ENCODE measurements around the gene ZNF438.

ZNF438 gene

GRCh38 chr10:30813872-30814481 is 217.7 kb downstream of the ZNF438 start:
- H3K27ac ChIP-seq: no peak overlapping the region
- no peak overlapping the region for H3K4me3 ChIP-seq (ENCODE audit: low read depth, low read length)
- H3K9me3 ChIP-seq (ENCODE audit: severe bottlenecking): no peaks in the 10 kb centered on the region
- H3K36me3 ChIP-seq: no peaks in the 10 kb centered on the region
- TF ChIP-seq CTCF (IDR thresholded peaks at IDR 0.05; ENCODE audit: low read depth, low read length): no peak
- H3K27me3 ChIP-seq (ENCODE audit: insufficient read depth, low read depth, severe bottlenecking): no peaks in the 10 kb centered on the region
- no peak for DNase-seq

DNA sequence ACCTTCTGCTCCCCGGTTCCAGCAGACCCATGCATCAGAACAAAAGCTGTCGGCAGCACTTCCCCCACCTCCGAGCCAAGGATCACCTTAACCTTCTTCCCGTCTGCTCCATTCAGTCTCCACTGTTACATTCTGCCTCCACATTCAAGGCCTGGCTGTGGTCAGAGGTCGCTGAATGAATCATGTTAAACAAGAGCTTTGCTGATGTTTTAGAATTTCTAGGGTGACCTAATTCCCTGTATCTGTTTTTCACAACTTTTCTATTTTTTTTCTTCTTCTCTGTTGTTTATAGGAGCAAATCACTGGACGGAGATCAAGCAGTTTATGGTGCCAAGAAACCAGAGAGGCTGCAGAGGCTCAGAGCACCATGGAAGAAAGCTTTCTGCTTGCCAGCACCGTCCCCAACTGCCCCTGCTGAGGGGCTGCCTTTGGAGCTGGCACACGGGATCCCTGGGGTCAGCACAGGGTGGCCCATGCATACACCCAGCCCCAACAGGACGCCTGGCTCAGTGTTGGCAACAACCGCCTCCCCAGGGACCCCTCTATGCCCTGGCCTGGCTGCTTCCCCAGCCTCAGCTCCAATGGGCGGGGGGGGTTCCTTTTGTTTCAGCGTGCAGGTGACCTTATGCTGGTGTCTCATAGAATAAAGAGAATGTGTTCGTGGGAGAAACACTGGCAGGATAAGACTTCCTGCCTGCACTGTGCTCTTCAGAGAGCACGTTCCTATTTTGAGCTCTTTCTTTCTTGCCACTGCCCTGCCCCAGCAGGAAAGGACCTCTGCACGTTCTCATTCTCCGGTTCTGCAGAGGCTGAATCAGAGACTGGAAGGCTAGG is 219.4 kb downstream of the ZNF438 start:
- no peaks in the 10 kb centered on the region for H3K27me3 ChIP-seq (ENCODE audit: insufficient read depth, low read depth, severe bottlenecking)
- TF ChIP-seq CTCF (IDR thresholded peaks at IDR 0.05; ENCODE audit: low read depth, low read length): no peak
- H3K27ac ChIP-seq: no peak overlapping the region
- H3K36me3 ChIP-seq: no peaks in the 10 kb centered on the region
- H3K9me3 ChIP-seq (ENCODE audit: severe bottlenecking): no peaks in the 10 kb centered on the region
- no peak for DNase-seq
- no peak overlapping the region for H3K4me3 ChIP-seq (ENCODE audit: low read depth, low read length)

- no peak for TF ChIP-seq CTCF (IDR thresholded peaks at IDR 0.05; ENCODE audit: low read depth, low read length)
Observed at GRCh38 chr10:30811276-30812017, 220.2 kb downstream of the ZNF438 start.

DNA sequence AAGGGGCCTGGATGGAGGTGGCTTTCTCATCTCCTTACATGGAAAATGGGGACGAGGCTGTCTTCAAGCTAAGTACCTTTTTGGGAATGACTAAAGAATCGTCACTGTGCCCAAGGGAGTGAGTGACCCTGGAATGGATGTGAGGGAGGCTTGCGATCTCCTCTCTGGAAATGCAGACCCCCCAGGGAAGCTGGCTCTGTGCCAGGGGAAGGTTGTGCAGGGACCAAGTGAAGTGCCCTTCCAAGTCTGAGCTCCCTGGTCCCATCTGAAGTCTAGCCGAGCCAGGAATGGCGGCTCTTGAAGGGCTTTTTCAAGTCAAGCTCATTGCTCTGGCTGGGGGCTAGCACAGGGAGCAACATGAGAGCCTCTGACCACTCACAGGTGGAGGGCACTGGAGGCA is 221.2 kb downstream of the ZNF438 start:
- H3K9me3 ChIP-seq (ENCODE audit: severe bottlenecking): no peaks in the 10 kb centered on the region
- no peaks in the 10 kb centered on the region for H3K27me3 ChIP-seq (ENCODE audit: insufficient read depth, low read depth, severe bottlenecking)
- no peak for TF ChIP-seq CTCF (IDR thresholded peaks at IDR 0.05; ENCODE audit: low read depth, low read length)
- H3K27ac ChIP-seq: no peak overlapping the region
- H3K36me3 ChIP-seq: no peaks in the 10 kb centered on the region
- no peak overlapping the region for H3K4me3 ChIP-seq (ENCODE audit: low read depth, low read length)
- DNase-seq: no peak

More at GRCh38 chr10:30811276-30812017, 220.2 kb downstream of the ZNF438 start:
- Histone ChIP-seq H3K9me3 (ENCODE audit: severe bottlenecking) (no peaks in the 10 kb centered on the region), H3K4me3 (ENCODE audit: low read depth, low read length) (no peak overlapping the region), H3K27me3 (ENCODE audit: insufficient read depth, low read depth, severe bottlenecking) (no peaks in the 10 kb centered on the region), H3K27ac (no peak overlapping the region), H3K36me3 (no peaks in the 10 kb centered on the region)
- DNase-seq: no peak

GRCh38 chr10:30806850-30807249 is 224.8 kb downstream of the ZNF438 start:
- Histone ChIP-seq H3K27ac (no peak overlapping the region), H3K4me3 (ENCODE audit: low read depth, low read length) (no peak overlapping the region), H3K36me3 (no peaks in the 10 kb centered on the region), H3K27me3 (ENCODE audit: insufficient read depth, low read depth, severe bottlenecking) (no peaks in the 10 kb centered on the region), H3K9me3 (ENCODE audit: severe bottlenecking) (no peaks in the 10 kb centered on the region)
- DNase-seq: no peak
- no peak for TF ChIP-seq CTCF (IDR thresholded peaks at IDR 0.05; ENCODE audit: low read depth, low read length)
